ENCODE measurements around the gene TAF6. TPM values are rescaled to one million over a fixed set of nuclear protein-coding genes. Genes with fewer than 3 reads are reported as not detected.

The TAF6 gene
- total RNA-seq, 1 experiment from 2014 or later: 87.1 TPM

DNA sequence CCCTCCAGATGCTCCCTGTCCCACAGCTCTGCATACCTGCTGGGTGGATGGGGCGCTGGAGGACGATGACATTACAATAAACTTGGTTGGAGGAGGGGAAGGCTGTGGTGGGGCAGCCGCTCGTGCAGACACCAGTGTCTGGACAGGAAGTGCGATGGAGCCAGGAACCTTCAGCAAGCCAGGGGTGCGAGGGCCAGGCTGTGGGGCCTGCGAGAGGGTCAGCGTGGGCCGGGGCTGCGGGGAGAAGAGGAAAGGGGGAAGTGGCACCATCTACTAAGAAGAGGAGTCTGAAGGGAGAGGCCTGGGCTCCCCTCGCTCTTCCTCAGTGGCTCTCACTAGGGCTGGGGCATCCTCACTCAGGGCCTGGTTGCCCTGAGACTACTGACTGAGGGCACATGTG is 11.3 kb downstream of the TAF6 start:
- H4K20me1 ChIP-seq (ENCODE audit: control insufficient read depth, insufficient read depth, insufficient read length): no peaks in the 10 kb centered on the region

More for the DNA sequence above, 11.3 kb downstream of the TAF6 start:
- Histone ChIP-seq H3K4ac (ENCODE audit: low read depth, low read length) (no peak overlapping the region), H2BK5ac (ENCODE audit: insufficient read length, low read length) (no peak overlapping the region), H3K18ac (ENCODE audit: insufficient read length, low read depth, low read length) (no peak overlapping the region), H3K23ac (ENCODE audit: insufficient read length, low read depth, low read length) (no peak overlapping the region), H4K5ac (ENCODE audit: insufficient read length, low read depth, low read length) (no peak overlapping the region), H3K27me3 (ENCODE audit: insufficient read depth, low read length) (no peaks in the 10 kb centered on the region), H3T11ph (ENCODE audit: low read length) (no peak overlapping the region), H3K23me2 (ENCODE audit: insufficient read length, low read depth, low read length, poor library complexity, severe bottlenecking) (no peaks in the 10 kb centered on the region), H3K79me2 (ENCODE audit: insufficient read depth, low read length) (no peaks in the 10 kb centered on the region), H3K14ac (ENCODE audit: insufficient read depth, low read length) (no peak overlapping the region), H4K8ac (replicated peaks; ENCODE audit: insufficient read length, low read depth, low read length) (no peak overlapping the region), H2BK15ac (ENCODE audit: low read depth, low read length) (no peak overlapping the region), H3K79me1 (ENCODE audit: insufficient read depth, low read depth, low read length, poor library complexity, severe bottlenecking) (no peaks in the 10 kb centered on the region), H2AK5ac (ENCODE audit: insufficient read length, low read length) (no peak overlapping the region), H3K56ac (ENCODE audit: insufficient read length, low read depth, low read length) (no peak overlapping the region), H3K4me1 (ENCODE audit: insufficient read depth, low read length) (no peaks in the 10 kb centered on the region), H3K4me2 (ENCODE audit: insufficient read depth, insufficient read length, low read length) (no peak overlapping the region), H2BK120ac (ENCODE audit: low read depth, low read length, poor library complexity, severe bottlenecking) (no peak overlapping the region), H3K9me3 (ENCODE audit: control insufficient read depth, low read depth, low read length) (no peaks in the 10 kb centered on the region), H2AFZ (ENCODE audit: low read length) (no peak overlapping the region), H4K91ac (ENCODE audit: insufficient read length, low read depth, low read length) (no peak overlapping the region), H2BK12ac (ENCODE audit: insufficient read length, low read depth, low read length) (no peak overlapping the region), H3K9ac (ENCODE audit: extremely low read depth, insufficient read length, low read length) (no peak overlapping the region), H2BK20ac (ENCODE audit: low read depth, low read length, poor library complexity, severe bottlenecking) (no peak overlapping the region), H3K27ac (ENCODE audit: insufficient read length, low read depth, low read length) (no peak overlapping the region)
- H3K36me3 Mint-ChIP-seq (ENCODE audit: insufficient read depth in 1 of 3, low read depth in 3 of 3): peaks cover 63 to 87% (median 86%) of the 10 kb centered on the region in 3 experiments
- DNase-seq: no peak
- H3K4me1 Mint-ChIP-seq: no peaks in the 10 kb centered on the region
- no peak overlapping the region; a peak in 1 of 7 replicates for H3K27ac Mint-ChIP-seq
- WGBS (ENCODE audit: extremely low coverage, insufficient read length, low lambda C conversion rate): no CpG with 5 or more reads among the region's 11 CpGs
- TF ChIP-seq, protein P1, sequence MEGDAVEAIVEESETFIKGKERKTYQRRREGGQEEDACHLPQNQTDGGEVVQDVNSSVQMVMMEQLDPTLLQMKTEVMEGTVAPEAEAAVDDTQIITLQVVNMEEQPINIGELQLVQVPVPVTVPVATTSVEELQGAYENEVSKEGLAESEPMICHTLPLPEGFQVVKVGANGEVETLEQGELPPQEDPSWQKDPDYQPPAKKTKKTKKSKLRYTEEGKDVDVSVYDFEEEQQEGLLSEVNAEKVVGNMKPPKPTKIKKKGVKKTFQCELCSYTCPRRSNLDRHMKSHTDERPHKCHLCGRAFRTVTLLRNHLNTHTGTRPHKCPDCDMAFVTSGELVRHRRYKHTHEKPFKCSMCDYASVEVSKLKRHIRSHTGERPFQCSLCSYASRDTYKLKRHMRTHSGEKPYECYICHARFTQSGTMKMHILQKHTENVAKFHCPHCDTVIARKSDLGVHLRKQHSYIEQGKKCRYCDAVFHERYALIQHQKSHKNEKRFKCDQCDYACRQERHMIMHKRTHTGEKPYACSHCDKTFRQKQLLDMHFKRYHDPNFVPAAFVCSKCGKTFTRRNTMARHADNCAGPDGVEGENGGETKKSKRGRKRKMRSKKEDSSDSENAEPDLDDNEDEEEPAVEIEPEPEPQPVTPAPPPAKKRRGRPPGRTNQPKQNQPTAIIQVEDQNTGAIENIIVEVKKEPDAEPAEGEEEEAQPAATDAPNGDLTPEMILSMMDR (conservative IDR thresholded peaks at IDR 0.05): no peak
- no peaks in the 10 kb centered on the region for H3K9me3 Mint-ChIP-seq
- H3K4me3 Mint-ChIP-seq: no peak overlapping the region
- no peaks in the 10 kb centered on the region; the same call in 1 of the 2 replicates for H3K27me3 Mint-ChIP-seq (ENCODE audit: low read depth)
